Cardiac muscle cell (in vitro differentiated cells and primary cell): ENCODE results near the gene NEGR1. TPM values are rescaled to one million over a fixed set of nuclear protein-coding genes. Genes with fewer than 3 reads are reported as not detected.

ENCODE experiments used
- DNase-seq, 2 donors: peaks; one replicate each; pipeline versions ENCODE4 v3.0.0 to v3.0.0-alpha.2; 2010 to 2017; ENCODE audit warnings: low read depth in 1 of 2, low spot score in 1 of 2
- H3K27ac ChIP-seq: fragments of 200-600 bp; sonication (generic); 2 replicates; pipeline ENCODE4 v1.5.1; 2016
- H3K27me3 ChIP-seq: fragments of 200-600 bp; sonication (generic); 2 replicates; pipeline ENCODE4 v1.6.0; 2016; ENCODE audit warnings: control low read depth
- H3K36me3 ChIP-seq: fragments of 200-600 bp; sonication (generic); 2 replicates; pipeline ENCODE4 v1.5.1; 2016; ENCODE audit warnings: control low read depth
- H3K4me1 ChIP-seq: fragments of 200-600 bp; sonication (generic); 2 replicates; pipeline ENCODE4 v1.8.1; 2017; ENCODE audit warnings: low read depth, mild to moderate bottlenecking, mixed run types
- H3K4me3 ChIP-seq: fragments of 200-600 bp; sonication (generic); 2 replicates; pipeline ENCODE4 v1.5.1; 2016; ENCODE audit warnings: mild to moderate bottlenecking
- H3K9me3 ChIP-seq: fragments of 200-600 bp; sonication (generic); 2 replicates; pipeline ENCODE4 v1.5.1; 2017; ENCODE audit warnings: low read depth, mild to moderate bottlenecking, control low read depth
- CTCF ChIP-seq: IDR thresholded peaks from 2 replicates; pipeline ENCODE4 v1.5.1; 2012; ENCODE audit warnings: low read depth, mild to moderate bottlenecking, low read length
- polyA plus RNA-seq: library from polyadenylated mRNA; unstranded; fragments of >200 nt; fragmentation: Nextera tagmentation; extraction: Ambion mirVana; gene quantifications from 2 replicates; pipeline ENCODE4 v1.2.1, GENCODE V29; 2016
- total RNA-seq: library from RNA; depleted of rRNA; stranded (reverse); fragments of >200 nt; gene quantifications from 2 replicates; pipeline ENCODE4 v1.2.3, GENCODE V29; 2016

Gene NEGR1
- total and polyA plus RNA-seq, 2 experiments from 2014 or later: 0.06 to 0.20 TPM

- Histone ChIP-seq H3K27ac (no peak overlapping the region), H3K9me3 (no peaks in the 10 kb centered on the region), H3K4me1 (no peaks in the 10 kb centered on the region), H3K4me3 (no peak overlapping the region), H3K36me3 (no peaks in the 10 kb centered on the region), H3K27me3 (no peaks in the 10 kb centered on the region)
- no peak for TF ChIP-seq CTCF
- DNase-seq: no peak
Measured at GRCh38 chr1:71755441-71755840, 526.9 kb downstream of the NEGR1 start.

DNA sequence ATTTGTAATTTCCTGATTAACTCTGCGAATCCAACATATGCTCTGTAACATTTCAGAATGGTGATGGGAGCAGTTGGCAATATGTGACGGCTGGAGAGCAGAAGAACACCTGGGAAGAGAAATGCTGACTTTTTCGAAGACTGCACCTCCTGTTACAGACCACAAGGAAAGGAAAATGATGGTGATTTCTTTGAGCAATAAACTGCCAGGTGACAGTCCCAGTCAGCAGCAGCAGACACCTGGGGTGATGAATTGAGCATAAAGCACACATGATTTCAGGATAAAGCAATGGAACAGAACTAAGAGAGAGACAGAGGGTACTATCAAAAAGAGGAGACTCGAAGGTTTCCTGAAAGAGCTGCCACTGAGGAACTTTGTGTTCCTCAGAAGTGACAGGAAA lies 528.6 kb downstream of the NEGR1 start:
- no peak overlapping the region for H3K4me3 ChIP-seq
- H3K36me3 ChIP-seq: no peaks in the 10 kb centered on the region
- H3K27me3 ChIP-seq: no peaks in the 10 kb centered on the region
- no peaks in the 10 kb centered on the region for H3K4me1 ChIP-seq
- no peak for TF ChIP-seq CTCF
- no peak for DNase-seq
- no peaks in the 10 kb centered on the region for H3K9me3 ChIP-seq
- H3K27ac ChIP-seq: no peak overlapping the region

DNA sequence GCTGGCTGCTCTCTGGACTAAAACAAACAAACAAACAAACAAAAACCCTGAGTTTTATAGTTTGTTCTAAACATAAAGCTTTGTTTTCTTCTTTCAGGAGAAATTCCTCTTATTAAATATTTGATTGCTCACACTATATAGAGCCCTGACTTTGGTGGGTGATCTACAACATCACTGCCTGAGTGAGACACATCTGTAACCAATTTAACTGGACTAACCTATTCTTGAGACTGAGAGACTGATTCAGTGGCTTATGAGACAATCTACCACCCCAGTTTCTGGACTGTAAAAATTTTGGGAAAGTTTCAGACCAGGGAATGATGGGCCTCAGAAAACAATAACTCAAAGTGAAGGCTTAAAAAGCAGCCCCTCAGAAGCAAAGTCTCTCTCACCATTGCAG lies 537.0 kb downstream of the NEGR1 start:
- Histone ChIP-seq H3K4me1 (no peaks in the 10 kb centered on the region), H3K4me3 (no peak overlapping the region), H3K9me3 (no peaks in the 10 kb centered on the region), H3K27ac (no peak overlapping the region), H3K27me3 (no peaks in the 10 kb centered on the region), H3K36me3 (no peaks in the 10 kb centered on the region)
- TF ChIP-seq CTCF: no peak
- DNase-seq: no peak

- no peak for TF ChIP-seq CTCF
- H3K27me3 ChIP-seq: no peaks in the 10 kb centered on the region
- no peaks in the 10 kb centered on the region for H3K4me1 ChIP-seq
- H3K36me3 ChIP-seq: no peaks in the 10 kb centered on the region
- H3K9me3 ChIP-seq: no peaks in the 10 kb centered on the region
- no peak overlapping the region for H3K27ac ChIP-seq
- no peak for DNase-seq
- H3K4me3 ChIP-seq: no peak overlapping the region
Measured at GRCh38 chr1:71743862-71744261, 538.5 kb downstream of the NEGR1 start.

GRCh38 chr1:71738910-71739309 lies 543.4 kb downstream of the NEGR1 start:
- no peaks in the 10 kb centered on the region for H3K36me3 ChIP-seq
- no peak overlapping the region for H3K27ac ChIP-seq
- H3K4me3 ChIP-seq: no peak overlapping the region
- TF ChIP-seq CTCF: no peak
- no peaks in the 10 kb centered on the region for H3K27me3 ChIP-seq
- no peaks in the 10 kb centered on the region for H3K9me3 ChIP-seq
- DNase-seq: no peak
- peaks cover 4% of the 10 kb centered on the region for H3K4me1 ChIP-seq

- Histone ChIP-seq H3K27me3 (no peaks in the 10 kb centered on the region), H3K4me3 (no peak overlapping the region), H3K4me1 (peaks cover 4% of the 10 kb centered on the region), H3K36me3 (no peaks in the 10 kb centered on the region), H3K27ac (no peak overlapping the region), H3K9me3 (no peaks in the 10 kb centered on the region)
- DNase-seq: no peak
- TF ChIP-seq CTCF: no peak
Measured at GRCh38 chr1:71738256-71738655, 544.1 kb downstream of the NEGR1 start.
